ACC112 (cell line): ENCODE data around the gene LRBA.
"Not testable (repeated sequence)": the region's sequence is repeated elsewhere in the genome, so short reads cannot be mapped to it uniquely, and the experiment has no call there.

Experiments used
- H2AFZ ChIP-seq: fragments of 200-600 bp; sonication (generic); one replicate; pipeline ENCODE4 v1.6.0; 2017; ENCODE audit warnings: antibody characterized with exemption, low read length; ENCODE audit not compliant: unreplicated experiment
- H3K27ac ChIP-seq: fragments of 200-600 bp; sonication (generic); 2 replicates; pipeline ENCODE4 v1.5.1; 2014; ENCODE audit warnings: low read depth, mild to moderate bottlenecking, antibody characterized with exemption, low read length, moderate library complexity
- H3K27me3 ChIP-seq: fragments of 200-600 bp; sonication (generic); 2 replicates; pipeline ENCODE4 v1.6.1; 2014; ENCODE audit warnings: mild to moderate bottlenecking, antibody characterized with exemption, low read length, moderate library complexity, mixed read lengths; ENCODE audit not compliant: insufficient read depth
- H3K36me3 ChIP-seq: fragments of 200-600 bp; sonication (generic); 2 replicates; pipeline ENCODE4 v1.6.1; 2016; ENCODE audit warnings: mild to moderate bottlenecking, antibody characterized with exemption, low read length, moderate library complexity, mixed read lengths; ENCODE audit not compliant: insufficient read depth
- H3K4me1 ChIP-seq: fragments of 200-600 bp; sonication (generic); one replicate; pipeline ENCODE4 v1.6.1; 2016; ENCODE audit warnings: low read length, mixed read lengths; ENCODE audit not compliant: insufficient read depth, unreplicated experiment, control insufficient read depth
- H3K4me3 ChIP-seq: fragments of 200-600 bp; sonication (generic); 2 replicates; pipeline ENCODE4 v1.5.1; 2014; ENCODE audit warnings: mild to moderate bottlenecking, low read depth, low read length
- H3K79me2 ChIP-seq: fragments of 200-600 bp; sonication (generic); one replicate; pipeline ENCODE4 v1.6.0; 2016; ENCODE audit warnings: low read length; ENCODE audit not compliant: control insufficient read depth, unreplicated experiment, insufficient read depth

LRBA gene

GRCh38 chr4:150918562-150918961 lies 96.5 kb downstream of the LRBA start:
- peaks cover 22% of the 10 kb centered on the region for H3K36me3 ChIP-seq
- H3K27me3 ChIP-seq, H3K27ac ChIP-seq, H3K4me3 ChIP-seq, H2AFZ ChIP-seq, H3K79me2 ChIP-seq, H3K4me1 ChIP-seq: not testable (repeated sequence)

GRCh38 chr4:150911326-150911725 lies 103.8 kb downstream of the LRBA start:
- Histone ChIP-seq H3K79me2 (no peaks in the 10 kb centered on the region), H3K27ac (no peak overlapping the region), H2AFZ (no peak overlapping the region), H3K27me3 (no peaks in the 10 kb centered on the region), H3K36me3 (peaks cover 41% of the 10 kb centered on the region), H3K4me1 (no peaks in the 10 kb centered on the region), H3K4me3 (no peak overlapping the region)

GRCh38 chr4:150909116-150909515 lies 106.0 kb downstream of the LRBA start:
- H3K4me3 ChIP-seq, result no peak overlapping the region
- H3K27me3 ChIP-seq, result no peaks in the 10 kb centered on the region
- H2AFZ ChIP-seq, result no peak overlapping the region
- no peaks in the 10 kb centered on the region for H3K79me2 ChIP-seq
- H3K36me3 ChIP-seq, result peaks cover 32% of the 10 kb centered on the region
- H3K27ac ChIP-seq, result no peak overlapping the region
- H3K4me1 ChIP-seq, result no peaks in the 10 kb centered on the region

- Histone ChIP-seq H3K4me3 (no peak overlapping the region), H3K79me2 (no peaks in the 10 kb centered on the region), H3K4me1 (no peaks in the 10 kb centered on the region), H3K27ac (no peak overlapping the region), H3K36me3 (peaks cover 18% of the 10 kb centered on the region), H2AFZ (no peak overlapping the region), H3K27me3 (no peaks in the 10 kb centered on the region)
Observed at GRCh38 chr4:150906987-150907633, 108.0 kb downstream of the LRBA start.

- Histone ChIP-seq H2AFZ (no peak overlapping the region), H3K4me1 (no peaks in the 10 kb centered on the region), H3K27ac (no peak overlapping the region), H3K27me3 (no peaks in the 10 kb centered on the region), H3K36me3 (no peaks in the 10 kb centered on the region), H3K4me3 (no peak overlapping the region), H3K79me2 (no peaks in the 10 kb centered on the region)
Observed at GRCh38 chr4:150904671-150905070, 110.4 kb downstream of the LRBA start.

GRCh38 chr4:150903603-150904002 lies 111.5 kb downstream of the LRBA start:
- H3K27ac ChIP-seq, result no peak overlapping the region
- H2AFZ ChIP-seq, result no peak overlapping the region
- H3K36me3 ChIP-seq, result 0 out of 2 replicates have a peak, but pooled peaks cover 3% of the 10 kb centered on the region

GRCh38 chr4:150896497-150896896 lies 118.6 kb downstream of the LRBA start:
- Histone ChIP-seq H3K79me2 (no peaks in the 10 kb centered on the region), H3K27me3 (no peaks in the 10 kb centered on the region), H3K4me3 (no peak overlapping the region), H2AFZ (no peak overlapping the region), H3K36me3 (0 out of 2 replicates have a peak, but pooled peaks cover 9% of the 10 kb centered on the region), H3K27ac (no peak overlapping the region), H3K4me1 (no peaks in the 10 kb centered on the region)

More at GRCh38 chr4:150903603-150904002, 111.5 kb downstream of the LRBA start:
- no peaks in the 10 kb centered on the region for H3K79me2 ChIP-seq
- H3K27me3 ChIP-seq, result no peaks in the 10 kb centered on the region
- no peaks in the 10 kb centered on the region for H3K4me1 ChIP-seq
- no peak overlapping the region for H3K4me3 ChIP-seq

- H3K27ac ChIP-seq, result no peak overlapping the region
Observed at GRCh38 chr4:150890246-150890645, 124.8 kb downstream of the LRBA start.

GRCh38 chr4:150889306-150889705 lies 125.8 kb downstream of the LRBA start:
- no peaks in the 10 kb centered on the region for H3K27me3 ChIP-seq
- H3K27ac ChIP-seq, result no peak overlapping the region
- H3K4me1 ChIP-seq, result peaks cover 17% of the 10 kb centered on the region
- H3K36me3 ChIP-seq, result 0 out of 2 replicates have a peak, but pooled peaks cover 3% of the 10 kb centered on the region
- no peak overlapping the region for H2AFZ ChIP-seq
- H3K4me3 ChIP-seq, result no peak overlapping the region
- H3K79me2 ChIP-seq, result no peaks in the 10 kb centered on the region

More at GRCh38 chr4:150890246-150890645, 124.8 kb downstream of the LRBA start:
- Histone ChIP-seq H3K4me3 (no peak overlapping the region), H3K79me2 (no peaks in the 10 kb centered on the region), H2AFZ (no peak overlapping the region), H3K36me3 (0 out of 2 replicates have a peak, but pooled peaks cover 6% of the 10 kb centered on the region), H3K27me3 (no peaks in the 10 kb centered on the region), H3K4me1 (peaks cover 14% of the 10 kb centered on the region)

- Histone ChIP-seq H3K27ac (no peak overlapping the region), H3K79me2 (no peaks in the 10 kb centered on the region), H3K27me3 (no peaks in the 10 kb centered on the region), H3K4me1 (peaks cover 22% of the 10 kb centered on the region), H2AFZ (no peak overlapping the region), H3K4me3 (no peak overlapping the region), H3K36me3 (no peaks in the 10 kb centered on the region)
Observed at GRCh38 chr4:150888625-150889024, 126.5 kb downstream of the LRBA start.

GRCh38 chr4:150888217-150888616 lies 126.9 kb downstream of the LRBA start:
- H3K27ac ChIP-seq, result no peak overlapping the region
- no peaks in the 10 kb centered on the region for H3K27me3 ChIP-seq
- no peaks in the 10 kb centered on the region for H3K36me3 ChIP-seq
- H3K79me2 ChIP-seq, result no peaks in the 10 kb centered on the region
- H3K4me1 ChIP-seq, result peaks cover 22% of the 10 kb centered on the region
- no peak overlapping the region for H2AFZ ChIP-seq
- H3K4me3 ChIP-seq, result no peak overlapping the region
